ENCODE data around the gene THRA.

Gene THRA

DNA sequence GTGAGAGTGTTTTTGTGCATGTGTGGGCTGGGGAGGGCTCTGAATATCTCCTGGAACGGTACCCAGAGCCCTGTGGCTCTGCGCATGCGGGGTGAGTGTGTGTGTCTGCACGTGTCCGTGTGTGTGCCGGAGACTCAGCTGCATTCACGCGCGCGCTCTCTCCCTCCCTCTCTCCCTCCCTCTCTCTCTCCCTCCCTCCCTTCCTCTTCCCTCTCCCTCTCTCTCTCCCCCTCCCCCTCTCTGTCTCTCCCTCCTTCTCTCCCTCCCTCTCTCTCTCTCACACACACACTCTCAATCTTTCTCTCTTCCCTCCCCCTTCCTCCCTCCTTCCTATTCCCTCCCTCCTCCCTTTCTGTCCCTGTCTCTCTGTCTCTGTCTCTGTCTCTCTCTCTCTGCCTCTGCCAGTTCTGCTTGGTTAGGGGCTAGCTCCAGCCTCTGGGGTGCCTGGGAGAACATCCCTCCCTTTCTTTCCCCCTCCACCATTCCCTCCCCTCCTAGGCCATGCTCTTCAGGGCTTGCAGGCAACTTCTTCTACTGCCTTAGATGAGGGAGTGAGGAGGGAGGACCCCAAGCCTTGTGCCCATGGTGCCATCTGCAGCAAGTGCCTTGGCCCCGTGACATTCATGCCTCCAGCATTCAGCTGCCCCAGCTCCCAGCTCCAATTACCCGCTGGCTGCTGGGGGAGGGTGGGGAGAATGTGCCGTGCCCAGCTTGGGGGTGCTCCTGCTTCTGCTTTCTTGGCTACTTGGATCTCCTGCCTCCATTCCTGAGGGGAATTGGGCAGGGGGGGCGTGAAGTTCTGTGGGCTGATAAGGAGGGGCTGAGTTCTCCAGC, 6.4 kb downstream of the THRA start:
- TF ChIP-seq TAF1 (IDR thresholded peaks at IDR 0.05; ENCODE audit: borderline replicate concordance, insufficient read depth, low read length): no peak
- TF ChIP-seq POLR2AphosphoS5 (IDR thresholded peaks at IDR 0.05; ENCODE audit: low read depth, low read length): 0 out of 2 replicates have a peak, but pooled peaks have one; percentile 49
- peak; percentile 81 for TF ChIP-seq FOXP2 (optimal IDR thresholded peaks at IDR 0.05; ENCODE audit: borderline replicate concordance, extremely low read depth, extremely low read length, insufficient read depth)
- TF ChIP-seq SIN3A (IDR thresholded peaks at IDR 0.05; ENCODE audit: borderline replicate concordance, insufficient read depth, low read length): peak; percentile 36; the same call in 1 of the 2 replicates
- TF ChIP-seq, protein P1, sequence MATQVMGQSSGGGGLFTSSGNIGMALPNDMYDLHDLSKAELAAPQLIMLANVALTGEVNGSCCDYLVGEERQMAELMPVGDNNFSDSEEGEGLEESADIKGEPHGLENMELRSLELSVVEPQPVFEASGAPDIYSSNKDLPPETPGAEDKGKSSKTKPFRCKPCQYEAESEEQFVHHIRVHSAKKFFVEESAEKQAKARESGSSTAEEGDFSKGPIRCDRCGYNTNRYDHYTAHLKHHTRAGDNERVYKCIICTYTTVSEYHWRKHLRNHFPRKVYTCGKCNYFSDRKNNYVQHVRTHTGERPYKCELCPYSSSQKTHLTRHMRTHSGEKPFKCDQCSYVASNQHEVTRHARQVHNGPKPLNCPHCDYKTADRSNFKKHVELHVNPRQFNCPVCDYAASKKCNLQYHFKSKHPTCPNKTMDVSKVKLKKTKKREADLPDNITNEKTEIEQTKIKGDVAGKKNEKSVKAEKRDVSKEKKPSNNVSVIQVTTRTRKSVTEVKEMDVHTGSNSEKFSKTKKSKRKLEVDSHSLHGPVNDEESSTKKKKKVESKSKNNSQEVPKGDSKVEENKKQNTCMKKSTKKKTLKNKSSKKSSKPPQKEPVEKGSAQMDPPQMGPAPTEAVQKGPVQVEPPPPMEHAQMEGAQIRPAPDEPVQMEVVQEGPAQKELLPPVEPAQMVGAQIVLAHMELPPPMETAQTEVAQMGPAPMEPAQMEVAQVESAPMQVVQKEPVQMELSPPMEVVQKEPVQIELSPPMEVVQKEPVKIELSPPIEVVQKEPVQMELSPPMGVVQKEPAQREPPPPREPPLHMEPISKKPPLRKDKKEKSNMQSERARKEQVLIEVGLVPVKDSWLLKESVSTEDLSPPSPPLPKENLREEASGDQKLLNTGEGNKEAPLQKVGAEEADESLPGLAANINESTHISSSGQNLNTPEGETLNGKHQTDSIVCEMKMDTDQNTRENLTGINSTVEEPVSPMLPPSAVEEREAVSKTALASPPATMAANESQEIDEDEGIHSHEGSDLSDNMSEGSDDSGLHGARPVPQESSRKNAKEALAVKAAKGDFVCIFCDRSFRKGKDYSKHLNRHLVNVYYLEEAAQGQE (IDR thresholded peaks at IDR 0.05; ENCODE audit: insufficient read depth in 1 of 2, low read depth in 2 of 2, low read length in 2 of 2): no peak

- TF ChIP-seq, protein P1 (IDR thresholded peaks at IDR 0.05; ENCODE audit: insufficient read depth in 1 of 2, low read depth in 2 of 2, low read length in 2 of 2): no peak
- TF ChIP-seq POLR2AphosphoS5 (IDR thresholded peaks at IDR 0.05; ENCODE audit: low read depth, low read length): no peak
- no peak for TF ChIP-seq FOXP2 (optimal IDR thresholded peaks at IDR 0.05; ENCODE audit: borderline replicate concordance, extremely low read depth, extremely low read length, insufficient read depth)
- TF ChIP-seq TAF1 (IDR thresholded peaks at IDR 0.05; ENCODE audit: borderline replicate concordance, insufficient read depth, low read length): no peak
- no peak for TF ChIP-seq SIN3A (IDR thresholded peaks at IDR 0.05; ENCODE audit: borderline replicate concordance, insufficient read depth, low read length)
Observed at GRCh38 chr17:40069751-40070708, 7.3 kb downstream of the THRA start.

DNA sequence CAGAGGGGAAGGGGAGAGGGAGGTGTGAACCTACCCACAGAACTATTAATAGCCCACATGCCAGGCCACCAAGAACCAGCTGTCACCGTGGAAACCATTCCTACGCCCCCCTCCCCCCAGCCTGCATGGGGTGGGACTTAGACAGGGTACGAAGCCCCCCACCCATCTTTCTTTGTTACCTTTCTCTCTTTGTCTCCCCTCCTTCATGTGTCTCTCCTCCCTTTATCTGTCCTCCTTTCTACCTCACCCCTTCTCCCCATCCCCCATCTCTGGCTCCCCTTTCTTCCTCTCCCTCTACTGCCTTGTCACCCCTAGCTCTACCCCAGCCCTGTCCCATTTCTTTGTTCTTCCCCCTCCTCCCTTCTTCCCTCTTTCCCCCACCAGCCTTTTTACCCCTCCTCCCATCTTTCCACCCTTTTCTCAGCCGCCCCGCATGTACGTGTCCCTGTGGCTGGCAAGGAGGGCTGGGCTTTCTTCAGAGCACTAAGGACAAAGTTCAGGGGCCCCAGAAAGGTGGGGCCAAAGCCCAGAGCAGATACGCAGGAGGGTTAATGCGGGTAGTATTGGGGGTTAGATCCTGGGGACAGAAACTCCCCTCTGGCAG, 8.0 kb downstream of the THRA start:
- no peak for TF ChIP-seq TAF1 (IDR thresholded peaks at IDR 0.05; ENCODE audit: borderline replicate concordance, insufficient read depth, low read length)
- TF ChIP-seq FOXP2 (optimal IDR thresholded peaks at IDR 0.05; ENCODE audit: borderline replicate concordance, extremely low read depth, extremely low read length, insufficient read depth): no peak
- no peak for TF ChIP-seq SIN3A (IDR thresholded peaks at IDR 0.05; ENCODE audit: borderline replicate concordance, insufficient read depth, low read length)
- TF ChIP-seq POLR2AphosphoS5 (IDR thresholded peaks at IDR 0.05; ENCODE audit: low read depth, low read length): no peak
- TF ChIP-seq, protein P1 (IDR thresholded peaks at IDR 0.05; ENCODE audit: insufficient read depth in 1 of 2, low read depth in 2 of 2, low read length in 2 of 2): no peak

DNA sequence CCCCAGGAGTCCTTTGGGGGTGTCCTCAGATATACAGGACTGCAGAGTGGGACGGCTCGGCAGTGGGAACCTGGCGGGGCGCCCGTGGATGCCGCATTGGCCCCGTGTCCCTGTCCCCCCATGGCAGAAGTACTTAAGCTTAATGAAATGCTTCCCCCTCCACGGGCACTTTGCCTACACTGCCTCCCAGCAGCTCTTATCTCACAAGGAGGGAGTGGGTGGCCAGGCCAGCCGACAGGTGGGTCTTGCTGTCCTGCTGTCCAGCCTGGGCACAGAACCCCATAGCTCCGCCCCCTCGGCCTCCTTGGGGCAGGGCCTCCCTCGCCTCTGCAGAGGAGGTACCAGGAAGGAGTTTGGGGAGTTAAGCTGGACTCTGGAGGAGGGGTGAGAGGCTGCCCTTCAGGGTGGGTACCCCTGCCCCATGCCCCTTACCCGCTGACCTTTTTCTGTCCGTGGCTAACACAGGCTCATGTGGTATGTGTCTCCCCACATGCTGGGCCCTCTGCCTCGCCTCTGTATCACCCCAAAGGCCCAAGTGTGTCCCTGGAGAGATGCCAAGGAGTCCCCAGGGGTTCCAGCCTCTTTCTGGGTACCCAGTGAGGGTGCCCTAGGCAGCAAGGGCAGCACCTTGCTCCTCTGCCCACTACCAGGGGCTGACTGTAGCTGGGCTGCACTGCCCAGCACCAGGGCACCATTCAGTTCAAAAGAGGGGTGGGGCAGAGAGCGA, 8.7 kb downstream of the THRA start:
- TF ChIP-seq FOXP2 (optimal IDR thresholded peaks at IDR 0.05; ENCODE audit: borderline replicate concordance, extremely low read depth, extremely low read length, insufficient read depth) (no peak), SIN3A (IDR thresholded peaks at IDR 0.05; ENCODE audit: borderline replicate concordance, insufficient read depth, low read length) (no peak)
- TF ChIP-seq, protein P1 (IDR thresholded peaks at IDR 0.05; ENCODE audit: insufficient read depth in 1 of 2, low read depth in 2 of 2, low read length in 2 of 2): no peak
